GM12801 (cell line): ENCODE data around the gene DAPK1.

Experiments used
- CTCF ChIP-seq: IDR thresholded peaks from one replicate; pipeline ENCODE4 v1.5.1; 2011; ENCODE audit warnings: control low read depth; ENCODE audit not compliant: insufficient read length; ENCODE audit errors: extremely low read depth

Gene DAPK1

GRCh38 chr9:87604886-87605588, 107.4 kb downstream of the DAPK1 start:
- no peak for TF ChIP-seq CTCF

DNA sequence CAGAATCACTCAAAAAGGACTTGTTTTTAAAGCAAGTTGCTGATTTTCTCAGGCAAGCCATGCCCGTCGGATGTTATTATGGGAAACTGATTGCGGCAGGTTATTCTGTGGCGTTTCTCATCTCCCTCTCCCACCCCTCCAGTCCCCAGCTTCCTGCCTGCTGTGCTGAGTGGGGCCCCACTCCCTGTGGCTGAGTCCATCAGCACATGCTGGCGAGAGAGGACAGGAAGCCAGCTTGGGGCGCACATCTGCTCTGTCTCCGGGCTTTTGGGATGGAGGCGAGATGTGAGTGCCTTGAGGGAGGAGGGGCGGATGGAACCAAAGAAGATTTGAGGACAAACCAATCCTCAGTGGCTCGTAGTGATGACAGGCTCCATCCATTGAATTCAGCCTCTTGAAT, 108.0 kb downstream of the DAPK1 start:
- no peak for TF ChIP-seq CTCF

DNA sequence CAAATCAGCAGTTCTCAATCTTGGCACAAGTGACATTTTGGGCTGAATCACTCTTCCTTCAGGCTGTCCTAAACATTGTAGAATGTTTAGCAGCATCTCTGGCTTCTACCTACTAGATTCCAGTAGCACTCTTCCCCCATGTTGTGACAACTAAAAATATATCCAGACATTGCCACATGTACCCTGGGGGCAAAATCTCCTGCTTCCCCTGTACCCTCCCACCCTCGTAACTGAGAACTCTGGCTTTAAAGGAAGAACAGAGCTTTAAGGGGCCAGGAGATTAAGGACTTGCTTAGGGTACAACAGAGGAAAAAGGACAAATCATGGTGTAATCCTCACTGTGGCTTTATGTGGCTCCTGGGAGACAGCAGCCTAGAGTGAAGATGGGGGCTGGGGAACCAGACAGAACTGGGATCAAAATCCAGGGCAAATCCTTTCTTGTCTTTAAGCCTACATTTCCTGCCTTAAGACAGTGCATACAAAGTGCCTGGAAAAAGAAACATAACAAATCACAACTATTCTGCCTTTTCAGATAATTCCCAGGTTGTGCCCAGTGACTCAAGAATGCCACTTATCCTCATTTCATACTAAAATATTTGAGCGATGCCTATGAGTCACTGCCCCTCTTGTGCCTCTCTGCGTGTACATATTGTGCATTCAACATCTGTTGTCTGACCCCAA, 109.3 kb downstream of the DAPK1 start:
- no peak for TF ChIP-seq CTCF

- no peak for TF ChIP-seq CTCF
Observed at GRCh38 chr9:87607859-87608258, 110.2 kb downstream of the DAPK1 start.

- no peak for TF ChIP-seq CTCF
Observed at GRCh38 chr9:87609002-87609401, 111.3 kb downstream of the DAPK1 start.

- no peak for TF ChIP-seq CTCF
Observed at GRCh38 chr9:87609486-87609885, 111.8 kb downstream of the DAPK1 start.

DNA sequence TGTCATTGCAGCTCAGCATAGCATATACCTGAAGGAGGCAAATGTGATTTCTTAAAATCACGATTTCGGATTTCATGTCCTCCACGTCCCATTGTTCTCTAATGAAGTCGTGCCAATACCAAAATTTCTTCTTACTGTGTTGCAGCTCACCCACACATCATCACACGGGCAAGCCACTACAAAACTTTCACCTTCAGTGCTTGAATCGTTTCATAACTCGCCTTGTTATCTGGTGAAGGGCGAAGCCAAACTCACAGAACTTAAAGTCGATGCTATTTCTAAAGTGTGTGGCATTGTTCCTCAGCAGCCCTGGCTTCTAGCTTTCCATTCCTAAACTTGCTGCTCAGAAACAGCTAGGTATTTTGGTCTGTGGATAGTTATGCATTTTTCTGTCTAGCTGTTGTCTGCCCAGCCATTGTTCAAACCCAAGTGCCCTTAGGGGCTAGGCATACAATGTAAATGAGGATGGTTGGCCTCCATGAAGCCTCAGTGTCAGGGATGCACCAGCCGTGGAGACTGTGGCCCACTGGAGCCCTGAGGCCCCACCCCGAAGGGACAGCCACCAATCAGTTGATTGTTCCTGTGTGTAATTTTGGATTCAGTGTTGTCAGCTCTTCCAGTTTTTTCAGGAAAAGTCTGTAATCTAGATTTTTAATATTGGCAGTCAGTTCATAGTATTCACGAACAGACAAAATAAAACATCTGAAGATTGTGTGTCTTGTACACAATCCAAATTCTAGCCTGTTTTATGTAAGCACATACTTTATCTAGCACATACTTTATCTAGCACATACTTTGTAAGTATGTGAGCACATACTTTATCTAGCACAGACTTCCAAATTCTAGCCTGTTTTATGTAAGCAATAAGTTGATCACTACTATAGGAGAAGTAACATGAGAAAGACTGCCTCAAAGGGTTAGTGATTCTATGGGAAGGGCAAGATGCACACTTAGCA, 112.8 kb downstream of the DAPK1 start:
- no peak for TF ChIP-seq CTCF
